HEK293 (cell line): ENCODE data around the gene TTLL5.

Experiments used
- CTCF ChIA-PET: fragments of 350-600 bp; formaldehyde crosslinking; extraction: SDS; loops from one replicate; lab custom pipeline; 2021; ENCODE audit warnings: antibody characterized with exemption; lab: Yijun Ruan, JAX
- POLR2A ChIA-PET: fragments of 300-600 bp; formaldehyde crosslinking; extraction: SDS; loops from one replicate; lab custom pipeline; 2020; ENCODE audit warnings: antibody characterized with exemption, inconsistent platforms; lab: Yijun Ruan, JAX
- H3K27ac ChIP-seq: fragments of 200-500 bp; sonication (Bioruptor generic); 2 replicates; pipeline ENCODE4 v1.5.1; 2014; ENCODE audit warnings: low read depth, low read length, control low read depth, inconsistent platforms; ENCODE audit errors: extremely low read depth
- H3K36me3 ChIP-seq, 2 experiments: fragments of 200-500 bp in 1 of 2; sonication (Bioruptor generic) in 1 of 2; 1 replicate in 1 of 2; 2 replicates in 1 of 2; pipeline ENCODE4 v1.5.1; 2014 to 2017; ENCODE audit warnings: inconsistent platforms in 2 of 2, low read length in 2 of 2; ENCODE audit not compliant: control insufficient read depth in 2 of 2, insufficient read depth in 1 of 2
- H3K4me1 ChIP-seq: fragments of 200-500 bp; sonication (Bioruptor generic); 2 replicates; pipeline ENCODE4 v1.5.1; 2014; ENCODE audit warnings: mild to moderate bottlenecking, low read length, inconsistent platforms; ENCODE audit not compliant: control insufficient read depth, insufficient read depth
- H3K4me3 ChIP-seq: 2 replicates; pipeline ENCODE4 v1.5.1; 2011; ENCODE audit warnings: low read depth, mild to moderate bottlenecking, control low read depth, low read length, moderate library complexity
- H3K9me3 ChIP-seq: fragments of 200-500 bp; sonication (Bioruptor generic); 2 replicates; pipeline ENCODE4 v1.5.1; 2014; ENCODE audit warnings: low read depth, low read length, inconsistent platforms; ENCODE audit not compliant: control insufficient read depth, insufficient read depth
- IKZF3 ChIP-seq: fragments of 450-650 bp; IDR thresholded peaks from 2 replicates; pipeline ENCODE4 v1.5.0; 2018; ENCODE audit warnings: missing biosample characterization, mild to moderate bottlenecking, missing genetic modification characterization, moderate library complexity
- MEIS1 ChIP-seq: sonication (generic); formaldehyde crosslinking; IDR thresholded peaks from 2 replicates; pipeline ENCODE4 v1.8.1; 2022; ENCODE audit warnings: missing genetic modification reagents, mild to moderate bottlenecking, borderline replicate concordance
- MZF1 ChIP-seq: fragments of 450-650 bp; formaldehyde crosslinking; IDR thresholded peaks from 2 replicates; pipeline ENCODE4 v1.5.1; 2017; ENCODE audit warnings: missing biosample characterization, missing genetic modification characterization, borderline replicate concordance
- SP7 ChIP-seq: fragments of 450-650 bp; formaldehyde crosslinking; IDR thresholded peaks from 2 replicates; pipeline ENCODE4 v1.5.1; 2016; ENCODE audit warnings: missing biosample characterization, missing genetic modification characterization
- WT1 ChIP-seq: fragments of 450-650 bp; formaldehyde crosslinking; IDR thresholded peaks from 2 replicates; pipeline ENCODE4 v1.5.1; 2016; ENCODE audit warnings: missing biosample characterization, missing genetic modification characterization
- ZFP3 ChIP-seq: fragments of 450-650 bp; formaldehyde crosslinking; IDR thresholded peaks from 2 replicates; pipeline ENCODE4 v1.5.1; 2016; ENCODE audit warnings: low read depth, missing biosample characterization, missing genetic modification characterization
- ZNF121 ChIP-seq: fragments of 450-650 bp; formaldehyde crosslinking; IDR thresholded peaks from 2 replicates; pipeline ENCODE4 v1.5.1; 2016; ENCODE audit warnings: missing biosample characterization, missing genetic modification characterization
- ZNF174 ChIP-seq: fragments of 450-650 bp; formaldehyde crosslinking; IDR thresholded peaks from 2 replicates; pipeline ENCODE4 v1.5.0; 2017; ENCODE audit warnings: missing biosample characterization, mild to moderate bottlenecking, missing genetic modification characterization
- ZNF514 ChIP-seq: fragments of 450-650 bp; formaldehyde crosslinking; IDR thresholded peaks from 2 replicates; pipeline ENCODE4 v1.5.1; 2016; ENCODE audit warnings: missing biosample characterization, missing genetic modification characterization
- ZNF658 ChIP-seq: fragments of 450-650 bp; formaldehyde crosslinking; IDR thresholded peaks from 2 replicates; pipeline ENCODE4; 2016; ENCODE audit warnings: missing biosample characterization, missing genetic modification characterization
- ZNF677 ChIP-seq: fragments of 450-650 bp; IDR thresholded peaks from 2 replicates; pipeline ENCODE4 v1.5.0; 2018; ENCODE audit warnings: missing biosample characterization, mild to moderate bottlenecking, missing genetic modification characterization, moderate library complexity
- ZNF707 ChIP-seq: fragments of 450-650 bp; formaldehyde crosslinking; IDR thresholded peaks from 2 replicates; pipeline ENCODE4 v1.5.1; 2016; ENCODE audit warnings: missing biosample characterization, missing genetic modification characterization
- ZNF768 ChIP-seq: fragments of 450-650 bp; formaldehyde crosslinking; IDR thresholded peaks from 2 replicates; pipeline ENCODE4 v1.5.1; 2018; ENCODE audit warnings: missing biosample characterization, mild to moderate bottlenecking, missing genetic modification characterization
- TF ChIP-seq, protein P1 (sequence below): fragments of 450-650 bp; formaldehyde crosslinking; IDR thresholded peaks from 2 replicates; pipeline ENCODE4 v1.5.1; 2016; ENCODE audit warnings: missing biosample characterization, missing genetic modification characterization
- TF ChIP-seq, protein P2 (sequence below): fragments of 450-650 bp; formaldehyde crosslinking; IDR thresholded peaks from 2 replicates; pipeline ENCODE4 v1.5.1; 2016; ENCODE audit warnings: missing biosample characterization, missing genetic modification characterization
- TF ChIP-seq, protein P3 (sequence below): fragments of 450-650 bp; formaldehyde crosslinking; IDR thresholded peaks from 2 replicates; pipeline ENCODE4 v1.5.1; 2016; ENCODE audit warnings: missing biosample characterization, missing genetic modification characterization
- TF ChIP-seq, protein P4 (sequence below): sonication (generic); formaldehyde crosslinking; IDR thresholded peaks from 2 replicates; pipeline ENCODE4 v1.8.1; 2022; ENCODE audit warnings: mild to moderate bottlenecking, moderate library complexity, missing genetic modification reagents
- TF ChIP-seq, protein P5 (sequence below): fragments of 450-650 bp; IDR thresholded peaks from 2 replicates; pipeline ENCODE4 v1.5.1; 2018; ENCODE audit warnings: missing biosample characterization, mild to moderate bottlenecking, missing genetic modification characterization
- TF ChIP-seq, protein P6 (sequence below): fragments of 450-650 bp; formaldehyde crosslinking; IDR thresholded peaks from 2 replicates; pipeline ENCODE4 v1.5.1; 2016; ENCODE audit warnings: missing biosample characterization, missing genetic modification characterization, borderline replicate concordance

TTLL5 gene

DNA sequence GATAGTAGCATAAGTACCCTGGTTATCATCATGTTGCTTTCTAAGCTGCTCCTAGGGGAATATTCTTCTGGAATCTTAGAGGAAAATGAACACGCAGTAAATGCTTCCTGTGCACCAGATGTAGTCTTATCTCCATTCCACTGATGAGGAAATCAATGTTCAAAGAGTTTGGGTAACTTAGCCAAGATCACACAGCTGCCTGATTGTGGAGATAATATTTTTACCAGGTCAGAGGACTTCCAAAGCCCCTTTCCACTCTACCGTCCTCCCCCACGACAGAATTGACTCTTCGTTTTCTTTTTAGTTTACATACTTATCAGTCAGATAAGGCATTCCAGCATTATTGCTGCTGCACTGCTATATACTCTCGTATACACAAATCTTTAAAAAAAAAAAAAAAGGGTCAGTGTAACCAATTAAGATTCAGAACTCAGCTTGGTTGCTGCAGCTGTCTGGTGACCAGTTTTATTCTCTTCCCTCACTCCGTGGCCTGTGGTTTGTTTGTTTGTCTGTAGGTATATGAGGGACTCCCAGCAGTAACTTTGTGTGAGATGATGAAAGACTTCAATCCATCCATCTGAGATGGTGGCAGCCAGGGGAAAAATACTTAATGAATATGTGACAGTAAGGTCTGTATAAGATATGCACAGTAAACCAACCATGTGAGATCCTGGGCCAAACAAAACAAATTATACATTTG is 210.3 kb downstream of the TTLL5 start (continued):
- peak; percentile 80 for TF ChIP-seq WT1
- TF ChIP-seq MZF1 = no peak
- TF ChIP-seq MEIS1 (CRISPR knock-in tag) = no peak
- TF ChIP-seq, protein P1, sequence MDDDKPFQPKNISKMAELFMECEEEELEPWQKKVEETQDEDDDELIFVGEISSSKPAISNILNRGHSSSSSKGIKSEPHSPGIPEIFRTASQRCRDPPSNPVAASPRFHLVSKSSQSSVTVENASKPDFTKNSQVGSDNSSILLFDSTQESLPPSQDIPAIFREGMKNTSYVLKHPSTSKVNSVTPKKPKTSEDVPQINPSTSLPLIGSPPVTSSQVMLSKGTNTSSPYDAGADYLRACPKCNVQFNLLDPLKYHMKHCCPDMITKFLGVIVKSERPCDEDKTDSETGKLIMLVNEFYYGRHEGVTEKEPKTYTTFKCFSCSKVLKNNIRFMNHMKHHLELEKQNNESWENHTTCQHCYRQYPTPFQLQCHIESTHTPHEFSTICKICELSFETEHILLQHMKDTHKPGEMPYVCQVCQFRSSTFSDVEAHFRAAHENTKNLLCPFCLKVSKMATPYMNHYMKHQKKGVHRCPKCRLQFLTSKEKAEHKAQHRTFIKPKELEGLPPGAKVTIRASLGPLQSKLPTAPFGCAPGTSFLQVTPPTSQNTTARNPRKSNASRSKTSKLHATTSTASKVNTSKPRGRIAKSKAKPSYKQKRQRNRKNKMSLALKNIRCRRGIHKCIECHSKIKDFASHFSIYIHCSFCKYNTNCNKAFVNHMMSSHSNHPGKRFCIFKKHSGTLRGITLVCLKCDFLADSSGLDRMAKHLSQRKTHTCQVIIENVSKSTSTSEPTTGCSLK = no peak
- no peak for TF ChIP-seq ZNF677
- TF ChIP-seq, protein P2, sequence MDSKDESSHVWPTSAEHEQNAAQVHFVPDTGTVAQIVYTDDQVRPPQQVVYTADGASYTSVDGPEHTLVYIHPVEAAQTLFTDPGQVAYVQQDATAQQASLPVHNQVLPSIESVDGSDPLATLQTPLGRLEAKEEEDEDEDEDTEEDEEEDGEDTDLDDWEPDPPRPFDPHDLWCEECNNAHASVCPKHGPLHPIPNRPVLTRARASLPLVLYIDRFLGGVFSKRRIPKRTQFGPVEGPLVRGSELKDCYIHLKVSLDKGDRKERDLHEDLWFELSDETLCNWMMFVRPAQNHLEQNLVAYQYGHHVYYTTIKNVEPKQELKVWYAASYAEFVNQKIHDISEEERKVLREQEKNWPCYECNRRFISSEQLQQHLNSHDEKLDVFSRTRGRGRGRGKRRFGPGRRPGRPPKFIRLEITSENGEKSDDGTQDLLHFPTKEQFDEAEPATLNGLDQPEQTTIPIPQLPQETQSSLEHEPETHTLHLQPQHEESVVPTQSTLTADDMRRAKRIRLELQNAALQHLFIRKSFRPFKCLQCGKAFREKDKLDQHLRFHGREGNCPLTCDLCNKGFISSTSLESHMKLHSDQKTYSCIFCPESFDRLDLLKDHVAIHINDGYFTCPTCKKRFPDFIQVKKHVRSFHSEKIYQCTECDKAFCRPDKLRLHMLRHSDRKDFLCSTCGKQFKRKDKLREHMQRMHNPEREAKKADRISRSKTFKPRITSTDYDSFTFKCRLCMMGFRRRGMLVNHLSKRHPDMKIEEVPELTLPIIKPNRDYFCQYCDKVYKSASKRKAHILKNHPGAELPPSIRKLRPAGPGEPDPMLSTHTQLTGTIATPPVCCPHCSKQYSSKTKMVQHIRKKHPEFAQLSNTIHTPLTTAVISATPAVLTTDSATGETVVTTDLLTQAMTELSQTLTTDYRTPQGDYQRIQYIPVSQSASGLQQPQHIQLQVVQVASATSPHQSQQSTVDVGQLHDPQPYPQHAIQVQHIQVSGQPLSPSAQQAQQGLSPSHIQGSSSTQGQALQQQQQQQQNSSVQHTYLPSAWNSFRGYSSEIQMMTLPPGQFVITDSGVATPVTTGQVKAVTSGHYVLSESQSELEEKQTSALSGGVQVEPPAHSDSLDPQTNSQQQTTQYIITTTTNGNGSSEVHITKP (tag by site-specific recombination) = 0 out of 2 replicates have a peak, but pooled peaks have one; percentile 17
- TF ChIP-seq IKZF3 (tag by site-specific recombination) = peak; percentile 72
- TF ChIP-seq, protein P3, sequence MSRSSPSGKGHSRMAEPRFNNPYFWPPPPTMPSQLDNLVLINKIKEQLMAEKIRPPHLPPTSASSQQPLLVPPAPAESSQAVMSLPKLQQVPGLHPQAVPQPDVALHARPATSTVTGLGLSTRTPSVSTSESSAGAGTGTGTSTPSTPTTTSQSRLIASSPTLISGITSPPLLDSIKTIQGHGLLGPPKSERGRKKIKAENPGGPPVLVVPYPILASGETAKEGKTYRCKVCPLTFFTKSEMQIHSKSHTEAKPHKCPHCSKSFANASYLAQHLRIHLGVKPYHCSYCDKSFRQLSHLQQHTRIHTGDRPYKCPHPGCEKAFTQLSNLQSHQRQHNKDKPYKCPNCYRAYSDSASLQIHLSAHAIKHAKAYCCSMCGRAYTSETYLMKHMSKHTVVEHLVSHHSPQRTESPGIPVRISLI (tag by site-specific recombination) = no peak
- TF ChIP-seq ZNF514 (tag by site-specific recombination) = no peak
- no peak for TF ChIP-seq ZNF121 (tag by site-specific recombination)
- TF ChIP-seq, protein P4, sequence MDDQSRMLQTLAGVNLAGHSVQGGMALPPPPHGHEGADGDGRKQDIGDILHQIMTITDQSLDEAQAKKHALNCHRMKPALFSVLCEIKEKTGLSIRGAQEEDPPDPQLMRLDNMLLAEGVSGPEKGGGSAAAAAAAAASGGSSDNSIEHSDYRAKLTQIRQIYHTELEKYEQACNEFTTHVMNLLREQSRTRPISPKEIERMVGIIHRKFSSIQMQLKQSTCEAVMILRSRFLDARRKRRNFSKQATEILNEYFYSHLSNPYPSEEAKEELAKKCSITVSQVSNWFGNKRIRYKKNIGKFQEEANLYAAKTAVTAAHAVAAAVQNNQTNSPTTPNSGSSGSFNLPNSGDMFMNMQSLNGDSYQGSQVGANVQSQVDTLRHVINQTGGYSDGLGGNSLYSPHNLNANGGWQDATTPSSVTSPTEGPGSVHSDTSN (CRISPR knock-in tag) = no peak

DNA sequence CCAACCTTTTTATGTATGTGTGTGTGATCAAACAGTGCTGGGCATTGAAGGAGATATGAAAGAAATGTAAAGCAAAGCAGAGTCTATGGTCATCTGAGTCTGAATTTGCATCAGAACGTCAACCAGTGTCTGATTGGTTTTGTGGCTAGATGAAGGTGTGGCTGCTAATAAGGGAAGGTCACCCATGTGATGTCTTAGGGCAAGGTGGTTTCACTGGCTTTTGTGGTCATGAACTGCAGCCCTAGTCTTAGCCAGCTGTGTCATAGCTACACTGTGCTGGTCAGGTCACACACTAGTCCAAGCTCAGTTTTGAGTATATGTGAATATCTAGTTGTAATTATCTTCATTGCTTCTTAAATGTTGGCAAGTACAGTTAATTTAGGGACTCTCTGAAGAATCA is 214.9 kb downstream of the TTLL5 start:
- Histone ChIP-seq H3K4me3 (no peak overlapping the region), H3K4me1 (peaks cover 11% of the 10 kb centered on the region), H3K36me3 (no peaks in the 10 kb centered on the region), H3K9me3 (no peaks in the 10 kb centered on the region), H3K27ac (no peak overlapping the region)
- ChIA-PET POLR2A (no interaction called here), CTCF (interaction anchor here (1.2 kb wide), 1 partner anchor 165 kb away, joined by 4 read pairs; no protein-coding TSS in a partner anchor)
- TF ChIP-seq SP7 (tag by site-specific recombination) = no peak

DNA sequence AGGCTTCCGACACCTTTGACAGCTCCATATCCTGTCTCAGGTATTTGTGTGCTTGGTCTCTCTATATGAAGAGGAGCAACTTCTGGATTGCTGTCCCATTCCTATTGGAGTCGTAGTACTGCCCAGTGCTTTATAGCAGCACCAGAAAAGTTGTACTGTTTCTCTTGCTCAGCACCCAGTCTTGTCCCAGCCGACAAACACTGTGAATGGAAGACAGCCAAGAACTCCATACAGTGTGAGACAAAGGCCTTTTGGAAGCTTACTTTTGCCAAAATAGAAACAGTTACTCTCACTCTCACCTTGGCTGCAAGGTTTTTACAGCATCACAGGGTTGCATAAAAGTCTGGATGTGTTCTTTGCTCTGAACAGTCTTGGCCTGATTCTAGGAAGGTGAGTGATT is 215.5 kb downstream of the TTLL5 start:
- Histone ChIP-seq H3K27ac (no peak overlapping the region), H3K4me1 (peaks cover 7% of the 10 kb centered on the region), H3K36me3 (no peaks in the 10 kb centered on the region), H3K4me3 (no peak overlapping the region), H3K9me3 (no peaks in the 10 kb centered on the region)
- CTCF ChIA-PET = interaction anchor here (0.6 to 1.5 kb wide), 3 partner anchors 30 to 165 kb away, joined by 3 to 6 read pairs (median 4); no protein-coding TSS in a partner anchor
- POLR2A ChIA-PET = interaction anchor here (0.6 kb wide), 1 partner anchor 9 kb away, joined by 4 read pairs; no protein-coding TSS in a partner anchor
- TF ChIP-seq ZNF174 = no peak
- TF ChIP-seq, protein P5, sequence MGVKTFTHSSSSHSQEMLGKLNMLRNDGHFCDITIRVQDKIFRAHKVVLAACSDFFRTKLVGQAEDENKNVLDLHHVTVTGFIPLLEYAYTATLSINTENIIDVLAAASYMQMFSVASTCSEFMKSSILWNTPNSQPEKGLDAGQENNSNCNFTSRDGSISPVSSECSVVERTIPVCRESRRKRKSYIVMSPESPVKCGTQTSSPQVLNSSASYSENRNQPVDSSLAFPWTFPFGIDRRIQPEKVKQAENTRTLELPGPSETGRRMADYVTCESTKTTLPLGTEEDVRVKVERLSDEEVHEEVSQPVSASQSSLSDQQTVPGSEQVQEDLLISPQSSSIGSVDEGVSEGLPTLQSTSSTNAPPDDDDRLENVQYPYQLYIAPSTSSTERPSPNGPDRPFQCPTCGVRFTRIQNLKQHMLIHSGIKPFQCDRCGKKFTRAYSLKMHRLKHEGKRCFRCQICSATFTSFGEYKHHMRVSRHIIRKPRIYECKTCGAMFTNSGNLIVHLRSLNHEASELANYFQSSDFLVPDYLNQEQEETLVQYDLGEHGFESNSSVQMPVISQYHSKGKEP = no peak
- TF ChIP-seq ZNF707 (tag by site-specific recombination) = no peak
- no peak for TF ChIP-seq ZNF658 (tag by site-specific recombination)
- TF ChIP-seq, protein P6, sequence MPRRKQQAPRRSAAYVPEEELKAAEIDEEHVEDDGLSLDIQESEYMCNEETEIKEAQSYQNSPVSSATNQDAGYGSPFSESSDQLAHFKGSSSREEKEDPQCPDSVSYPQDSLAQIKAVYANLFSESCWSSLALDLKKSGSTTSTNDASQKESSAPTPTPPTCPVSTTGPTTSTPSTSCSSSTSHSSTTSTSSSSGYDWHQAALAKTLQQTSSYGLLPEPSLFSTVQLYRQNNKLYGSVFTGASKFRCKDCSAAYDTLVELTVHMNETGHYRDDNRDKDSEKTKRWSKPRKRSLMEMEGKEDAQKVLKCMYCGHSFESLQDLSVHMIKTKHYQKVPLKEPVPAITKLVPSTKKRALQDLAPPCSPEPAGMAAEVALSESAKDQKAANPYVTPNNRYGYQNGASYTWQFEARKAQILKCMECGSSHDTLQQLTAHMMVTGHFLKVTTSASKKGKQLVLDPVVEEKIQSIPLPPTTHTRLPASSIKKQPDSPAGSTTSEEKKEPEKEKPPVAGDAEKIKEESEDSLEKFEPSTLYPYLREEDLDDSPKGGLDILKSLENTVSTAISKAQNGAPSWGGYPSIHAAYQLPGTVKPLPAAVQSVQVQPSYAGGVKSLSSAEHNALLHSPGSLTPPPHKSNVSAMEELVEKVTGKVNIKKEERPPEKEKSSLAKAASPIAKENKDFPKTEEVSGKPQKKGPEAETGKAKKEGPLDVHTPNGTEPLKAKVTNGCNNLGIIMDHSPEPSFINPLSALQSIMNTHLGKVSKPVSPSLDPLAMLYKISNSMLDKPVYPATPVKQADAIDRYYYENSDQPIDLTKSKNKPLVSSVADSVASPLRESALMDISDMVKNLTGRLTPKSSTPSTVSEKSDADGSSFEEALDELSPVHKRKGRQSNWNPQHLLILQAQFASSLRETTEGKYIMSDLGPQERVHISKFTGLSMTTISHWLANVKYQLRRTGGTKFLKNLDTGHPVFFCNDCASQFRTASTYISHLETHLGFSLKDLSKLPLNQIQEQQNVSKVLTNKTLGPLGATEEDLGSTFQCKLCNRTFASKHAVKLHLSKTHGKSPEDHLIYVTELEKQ (tag by site-specific recombination) = no peak
- no peak for TF ChIP-seq ZFP3 (tag by site-specific recombination)
- TF ChIP-seq ZNF768 (tag by site-specific recombination) = no peak
